OCI-LY3 (cell line): Measurements from ENCODE around the gene CNTNAP2.

Experiments used
- H2AFZ ChIP-seq: fragments of 200-600, 300-600 bp; shearing (Covaris generic); 2 replicates; pipeline ENCODE4 v1.6.0; 2014; ENCODE audit warnings: antibody characterized with exemption, low read depth, low read length
- H3K27ac ChIP-seq: fragments of 200-600, 300-600 bp; sonication (generic); 2 replicates; pipeline ENCODE4 v1.5.1; 2014; ENCODE audit warnings: mild to moderate bottlenecking, low read length, moderate library complexity, mixed read lengths
- H3K27me3 ChIP-seq: fragments of 200-600, 300-600 bp; sonication (generic); 2 replicates; pipeline ENCODE4 v1.6.1; 2014; ENCODE audit warnings: low read depth, low read length, mixed read lengths
- H3K36me3 ChIP-seq: fragments of 200-600, 300-600 bp; sonication (generic); replicated peaks from 2 replicates; pipeline ENCODE3; 2014; ENCODE audit warnings: low read depth, low read length, mixed read lengths
- H3K4me1 ChIP-seq: fragments of 300-600, 200-600 bp; sonication (generic); 2 replicates; pipeline ENCODE4 v1.6.1; 2014; ENCODE audit warnings: low read length, mixed read lengths
- H3K4me2 ChIP-seq: fragments of 200-600, 300-600 bp; sonication (generic); 2 replicates; pipeline ENCODE4 v1.6.1; 2014; ENCODE audit warnings: low read length, mixed read lengths
- H3K4me3 ChIP-seq: fragments of 300-600, 200-600 bp; sonication (generic); 2 replicates; pipeline ENCODE4 v1.5.1; 2014; ENCODE audit warnings: antibody characterized with exemption, mild to moderate bottlenecking, low read length, moderate library complexity
- H3K79me2 ChIP-seq: fragments of 300-600, 200-600 bp; shearing (Covaris generic); 2 replicates; pipeline ENCODE4 v1.6.1; 2014; ENCODE audit warnings: mild to moderate bottlenecking, low read length, mixed read lengths
- H3K9ac ChIP-seq: fragments of 300-600, 200-600 bp; shearing (Covaris generic); 2 replicates; pipeline ENCODE4 v1.6.0; 2014; ENCODE audit warnings: mild to moderate bottlenecking, low read length, moderate library complexity
- H3K9me3 ChIP-seq: fragments of 200-600, 300-600 bp; shearing (Covaris generic); 2 replicates; pipeline ENCODE4 v1.6.1; 2014; ENCODE audit warnings: low read length, mixed read lengths; ENCODE audit not compliant: insufficient read depth
- H4K20me1 ChIP-seq: fragments of 200-600, 300-600 bp; sonication (generic); 2 replicates; pipeline ENCODE4 v1.6.1; 2016; ENCODE audit warnings: low read length, mixed read lengths; ENCODE audit not compliant: insufficient read depth
- CTCF ChIP-seq: fragments of 200-600, 300-600 bp; sonication (generic); IDR thresholded peaks from 2 replicates; pipeline ENCODE4 v1.5.1; 2014; ENCODE audit warnings: antibody characterized with exemption, low read length, low read depth
- EZH2phosphoT487 ChIP-seq: fragments of 200-600 bp; shearing (Covaris generic); IDR thresholded peaks from 2 replicates; pipeline ENCODE4 v1.6.1; 2018; ENCODE audit warnings: antibody characterized with exemption, mixed run types, low read depth

The CNTNAP2 gene

DNA sequence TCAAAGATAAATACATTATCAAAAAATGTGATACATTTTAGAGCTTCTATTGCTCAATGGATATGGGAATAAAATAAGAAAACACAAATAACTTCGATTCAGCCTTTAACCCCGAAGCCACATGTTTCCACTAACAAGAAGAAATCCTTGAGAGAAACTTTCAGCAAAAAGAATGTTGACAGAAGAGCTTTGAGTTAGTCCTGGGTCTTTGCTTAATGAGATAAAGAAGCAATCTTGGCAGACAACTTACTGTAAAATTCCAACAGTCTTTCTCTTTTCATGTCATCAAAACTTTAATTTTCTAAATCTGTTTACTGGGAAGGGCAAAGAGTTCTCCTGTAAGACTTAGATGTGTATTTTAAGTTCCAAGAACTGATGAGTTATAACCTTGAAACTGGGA lies 810.2 kb downstream of the CNTNAP2 start:
- Histone ChIP-seq H3K4me2 (no peak overlapping the region), H3K4me1 (no peaks in the 10 kb centered on the region), H3K27me3 (no peaks in the 10 kb centered on the region), H3K27ac (no peak overlapping the region), H3K9ac (no peak overlapping the region), H3K4me3 (no peak overlapping the region), H4K20me1 (no peaks in the 10 kb centered on the region), H3K36me3 (no peaks in the 10 kb centered on the region), H3K9me3 (no peaks in the 10 kb centered on the region), H2AFZ (no peak overlapping the region), H3K79me2 (no peaks in the 10 kb centered on the region)
- no peak for TF ChIP-seq EZH2phosphoT487
- no peak for TF ChIP-seq CTCF

DNA sequence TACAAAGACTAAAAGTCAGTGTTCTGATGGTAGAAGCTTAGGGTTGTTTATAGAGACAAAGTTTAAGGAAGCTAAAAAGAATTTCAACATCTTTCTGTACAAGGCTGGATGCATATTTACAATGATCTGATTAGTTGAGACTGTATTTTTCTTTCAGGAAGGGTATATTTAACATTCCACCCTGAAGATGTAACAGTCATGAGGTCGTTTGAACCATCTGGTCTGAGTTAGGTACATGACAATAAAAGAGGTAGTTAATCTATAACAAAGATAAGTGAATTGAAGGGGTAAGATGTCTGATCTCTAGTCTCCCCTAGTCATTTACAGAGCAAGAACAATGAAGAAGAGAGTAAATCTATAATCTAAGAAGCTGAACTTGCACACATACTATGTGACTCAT lies 821.2 kb downstream of the CNTNAP2 start:
- Histone ChIP-seq H3K4me3 (no peak overlapping the region), H3K27me3 (no peaks in the 10 kb centered on the region), H3K4me1 (no peaks in the 10 kb centered on the region), H3K27ac (no peak overlapping the region), H3K9me3 (no peaks in the 10 kb centered on the region), H2AFZ (no peak overlapping the region), H4K20me1 (no peaks in the 10 kb centered on the region), H3K4me2 (no peak overlapping the region), H3K79me2 (no peaks in the 10 kb centered on the region), H3K9ac (no peak overlapping the region), H3K36me3 (no peaks in the 10 kb centered on the region)
- TF ChIP-seq CTCF (no peak), EZH2phosphoT487 (no peak)

DNA sequence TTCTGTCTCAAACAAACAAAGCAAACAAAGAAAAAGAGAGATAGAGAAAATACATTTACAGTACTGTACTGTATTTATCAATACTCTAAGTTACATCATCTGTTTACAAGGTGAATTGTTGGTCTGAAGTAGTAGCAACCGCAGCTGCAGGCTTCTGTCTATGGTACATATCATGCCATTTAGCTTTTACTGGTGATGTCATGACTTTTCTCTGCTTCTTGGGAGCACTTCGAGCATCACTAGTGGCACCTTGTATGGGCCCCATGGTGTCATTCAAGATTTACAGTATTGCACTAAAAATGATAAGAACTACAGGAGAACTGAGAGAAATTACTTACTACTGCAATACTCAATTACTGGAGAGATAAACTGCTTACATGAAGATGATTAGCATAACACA lies 826.9 kb downstream of the CNTNAP2 start:
- no peaks in the 10 kb centered on the region for H4K20me1 ChIP-seq
- TF ChIP-seq CTCF (no peak), EZH2phosphoT487 (no peak)
- no peaks in the 10 kb centered on the region for H3K36me3 ChIP-seq
- H3K9me3 ChIP-seq = no peaks in the 10 kb centered on the region
- H3K4me1 ChIP-seq = no peaks in the 10 kb centered on the region
- no peak overlapping the region for H3K4me3 ChIP-seq
- H2AFZ ChIP-seq = no peak overlapping the region
- no peaks in the 10 kb centered on the region for H3K79me2 ChIP-seq
- H3K27me3 ChIP-seq = no peaks in the 10 kb centered on the region
- H3K9ac ChIP-seq = no peak overlapping the region
- H3K4me2 ChIP-seq = no peak overlapping the region
- H3K27ac ChIP-seq = no peak overlapping the region

GRCh38 chr7:146948703-146949102 lies 832.1 kb downstream of the CNTNAP2 start:
- Histone ChIP-seq H3K27me3 (no peaks in the 10 kb centered on the region), H3K79me2 (no peaks in the 10 kb centered on the region), H4K20me1 (no peaks in the 10 kb centered on the region), H2AFZ (no peak overlapping the region), H3K36me3 (no peaks in the 10 kb centered on the region), H3K4me3 (no peak overlapping the region), H3K27ac (no peak overlapping the region), H3K9ac (no peak overlapping the region), H3K9me3 (no peaks in the 10 kb centered on the region), H3K4me1 (no peaks in the 10 kb centered on the region), H3K4me2 (no peak overlapping the region)
- TF ChIP-seq EZH2phosphoT487 = no peak
- TF ChIP-seq CTCF = no peak
